Ovary (tissue), 3 donors: ENCODE measurements around the gene FTO.

ENCODE experiments used
- EP300 ChIP-seq: sonication (generic); formaldehyde crosslinking; IDR thresholded peaks from one replicate; pipeline ENCODE4 v1.6.1; 2017; ENCODE audit warnings: antibody characterized with exemption
- POLR2A ChIP-seq: fragments of 450-650 bp; IDR thresholded peaks from one replicate; pipeline ENCODE4 v1.6.1; 2017; ENCODE audit warnings: antibody characterized with exemption, mild to moderate bottlenecking, moderate library complexity
- TF ChIP-seq, protein P1 (sequence below), 3 donors: fragments of 450-650 bp in 2 of 3; fragments of 200-600 bp in 1 of 3; IDR thresholded peaks; one replicate each; pipeline versions ENCODE4 v1.5.1 to v1.8.0; 2016 to 2022; ENCODE audit warnings: antibody characterized with exemption in 3 of 3, mild to moderate bottlenecking in 1 of 3
- donor health status: DM: no; HTN: no; CAD: no.

DNA sequence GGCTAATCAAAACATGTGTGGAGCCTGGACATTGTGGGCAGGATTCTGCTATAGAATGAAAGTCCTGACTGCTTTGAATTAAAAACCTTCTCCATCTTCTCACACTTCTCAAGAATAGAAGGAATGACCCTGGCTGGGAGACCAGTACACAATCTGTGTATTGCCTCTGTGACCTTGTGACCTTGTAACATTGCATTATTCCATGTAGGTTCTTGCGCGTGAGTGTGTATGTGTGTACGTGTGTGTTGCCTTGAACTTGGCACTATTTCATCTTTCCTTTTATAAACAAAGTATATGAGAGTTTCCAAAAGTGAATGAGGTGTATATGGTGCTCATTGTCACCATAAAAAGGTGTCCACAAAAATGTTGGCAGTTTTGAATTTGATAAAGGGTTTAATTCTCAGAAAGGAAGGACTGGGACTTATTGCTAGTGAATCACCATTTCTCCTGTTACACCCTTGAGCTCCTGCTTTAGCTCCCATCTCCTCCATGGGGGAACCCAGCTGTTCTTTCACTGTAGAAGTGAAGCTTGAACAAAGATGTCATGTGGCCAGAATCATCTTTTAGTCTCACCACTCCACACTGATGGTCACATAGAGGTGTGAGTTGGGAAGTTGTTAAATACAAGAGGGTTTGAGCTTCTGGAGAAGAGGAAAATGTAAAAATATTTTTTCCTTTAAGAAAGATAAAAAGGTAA is 244.9 kb downstream of the FTO start:
- TF ChIP-seq EP300 (no peak), POLR2A (no peak)
- TF ChIP-seq, protein P1, sequence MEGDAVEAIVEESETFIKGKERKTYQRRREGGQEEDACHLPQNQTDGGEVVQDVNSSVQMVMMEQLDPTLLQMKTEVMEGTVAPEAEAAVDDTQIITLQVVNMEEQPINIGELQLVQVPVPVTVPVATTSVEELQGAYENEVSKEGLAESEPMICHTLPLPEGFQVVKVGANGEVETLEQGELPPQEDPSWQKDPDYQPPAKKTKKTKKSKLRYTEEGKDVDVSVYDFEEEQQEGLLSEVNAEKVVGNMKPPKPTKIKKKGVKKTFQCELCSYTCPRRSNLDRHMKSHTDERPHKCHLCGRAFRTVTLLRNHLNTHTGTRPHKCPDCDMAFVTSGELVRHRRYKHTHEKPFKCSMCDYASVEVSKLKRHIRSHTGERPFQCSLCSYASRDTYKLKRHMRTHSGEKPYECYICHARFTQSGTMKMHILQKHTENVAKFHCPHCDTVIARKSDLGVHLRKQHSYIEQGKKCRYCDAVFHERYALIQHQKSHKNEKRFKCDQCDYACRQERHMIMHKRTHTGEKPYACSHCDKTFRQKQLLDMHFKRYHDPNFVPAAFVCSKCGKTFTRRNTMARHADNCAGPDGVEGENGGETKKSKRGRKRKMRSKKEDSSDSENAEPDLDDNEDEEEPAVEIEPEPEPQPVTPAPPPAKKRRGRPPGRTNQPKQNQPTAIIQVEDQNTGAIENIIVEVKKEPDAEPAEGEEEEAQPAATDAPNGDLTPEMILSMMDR (IDR thresholded peaks at IDR 0.05) = no peak
